ENCODE data around the gene COL4A6.

GRCh38 chrX:108246304-108246954 lies 191.8 kb downstream of the COL4A6 start:
- TF ChIP-seq ZNF274 (IDR thresholded peaks at IDR 0.05; ENCODE audit: low read depth, low read length) (no peak), SUZ12 (IDR thresholded peaks at IDR 0.05; ENCODE audit: extremely low read depth, insufficient read depth, insufficient read length) (no peak)

Data from NT2/D1 (cell line).